WERI-Rb-1 (cell line): Measurements from ENCODE around the gene LRP1B.

Experiments used
- DNase-seq: peaks from one replicate; pipeline ENCODE4 v3.0.0-alpha.2; 2020
- H3K27ac ChIP-seq: fragments of 250-450 bp; sonication (Bioruptor Pico); 2 replicates; pipeline ENCODE4 v1.5.1; 2020; ENCODE audit warnings: mild to moderate bottlenecking, moderate library complexity
- H3K27me3 ChIP-seq: fragments of 250-450 bp; sonication (Bioruptor Pico); 2 replicates; pipeline ENCODE4 v1.5.1; 2021; ENCODE audit warnings: mild to moderate bottlenecking, low read depth, moderate library complexity; ENCODE audit not compliant: insufficient read depth, severe bottlenecking
- H3K36me3 ChIP-seq: fragments of 250-450 bp; sonication (Bioruptor Pico); 2 replicates; pipeline ENCODE4 v1.5.1; 2020; ENCODE audit warnings: mild to moderate bottlenecking, moderate library complexity
- H3K4me3 ChIP-seq: 2 replicates; pipeline ENCODE4 v1.5.1; 2011; ENCODE audit warnings: low read depth, mild to moderate bottlenecking, control low read depth, low read length
- H3K9me3 ChIP-seq: fragments of 250-450 bp; sonication (Bioruptor Pico); 2 replicates; pipeline ENCODE4 v1.5.1; 2021; ENCODE audit warnings: mild to moderate bottlenecking, moderate library complexity; ENCODE audit not compliant: severe bottlenecking
- CTCF ChIP-seq: IDR thresholded peaks from 2 replicates; pipeline ENCODE4 v1.5.1; 2011; ENCODE audit warnings: low read depth, mild to moderate bottlenecking, control low read depth, inconsistent platforms, low read length

Gene LRP1B

GRCh38 chr2:141889788-141890187 is 241.0 kb downstream of the LRP1B start:
- H3K9me3 ChIP-seq, result no peaks in the 10 kb centered on the region
- H3K27me3 ChIP-seq, result no peaks in the 10 kb centered on the region
- H3K27ac ChIP-seq, result no peak overlapping the region
- TF ChIP-seq CTCF, result no peak
- H3K36me3 ChIP-seq, result no peaks in the 10 kb centered on the region
- no peak for DNase-seq
- no peak overlapping the region for H3K4me3 ChIP-seq

- no peaks in the 10 kb centered on the region for H3K36me3 ChIP-seq
- H3K27ac ChIP-seq, result no peak overlapping the region
- H3K4me3 ChIP-seq, result no peak overlapping the region
- TF ChIP-seq CTCF, result no peak
- no peaks in the 10 kb centered on the region for H3K27me3 ChIP-seq
- H3K9me3 ChIP-seq, result no peaks in the 10 kb centered on the region
- no peak for DNase-seq
Measured at GRCh38 chr2:141888987-141889555, 241.7 kb downstream of the LRP1B start.

- no peaks in the 10 kb centered on the region for H3K36me3 ChIP-seq
- no peak for TF ChIP-seq CTCF
Measured at GRCh38 chr2:141887363-141887762, 243.5 kb downstream of the LRP1B start.

GRCh38 chr2:141878016-141878415 is 252.8 kb downstream of the LRP1B start:
- no peak for TF ChIP-seq CTCF
- DNase-seq, result no peak
- no peaks in the 10 kb centered on the region for H3K9me3 ChIP-seq

More at GRCh38 chr2:141887363-141887762, 243.5 kb downstream of the LRP1B start:
- no peak for DNase-seq
- Histone ChIP-seq H3K9me3 (no peaks in the 10 kb centered on the region), H3K4me3 (no peak overlapping the region), H3K27me3 (no peaks in the 10 kb centered on the region), H3K27ac (no peak overlapping the region)

GRCh38 chr2:141871913-141872634 is 258.7 kb downstream of the LRP1B start:
- Histone ChIP-seq H3K4me3 (no peak overlapping the region), H3K27me3 (no peaks in the 10 kb centered on the region), H3K27ac (no peak overlapping the region), H3K36me3 (no peaks in the 10 kb centered on the region), H3K9me3 (no peaks in the 10 kb centered on the region)
- DNase-seq, result no peak
- TF ChIP-seq CTCF, result no peak

More at GRCh38 chr2:141878016-141878415, 252.8 kb downstream of the LRP1B start:
- no peak overlapping the region for H3K4me3 ChIP-seq
- H3K27me3 ChIP-seq, result no peaks in the 10 kb centered on the region
- no peaks in the 10 kb centered on the region for H3K36me3 ChIP-seq
- H3K27ac ChIP-seq, result no peak overlapping the region
